T-helper 2 cell treated with Interferon-gamma antibody and Interleukin-4, amounts not matched to agents 5 μg/mL and 100 μg/mL, for 36 hours (primary cell): ENCODE data around the gene FBXW2.
A peak's percentile ranks its signal among the peaks of the same experiment; 100 is the strongest.

Experiments used
- DNase-seq: peaks from one replicate; pipeline ENCODE4 v3.0.0; 2021; ENCODE audit warnings: low spot score
- H3K27ac Mint-ChIP-seq: one replicate; pipeline ENCODE4 v1.8.0; 2021; ENCODE audit warnings: mild to moderate bottlenecking, mixed read lengths
- H3K27me3 Mint-ChIP-seq: one replicate; pipeline ENCODE4 v1.8.0; 2021; ENCODE audit warnings: low read depth, mixed read lengths
- H3K36me3 Mint-ChIP-seq: one replicate; pipeline ENCODE4 v1.8.0; 2021; ENCODE audit warnings: low read depth, mixed read lengths
- H3K4me1 Mint-ChIP-seq: one replicate; pipeline ENCODE4 v1.8.0; 2021; ENCODE audit warnings: low read depth, mixed read lengths
- H3K4me3 Mint-ChIP-seq: one replicate; pipeline ENCODE4 v1.8.0; 2022; ENCODE audit warnings: mild to moderate bottlenecking, moderate library complexity, mixed read lengths
- H3K9me3 Mint-ChIP-seq: one replicate; pipeline ENCODE4 v1.8.0; 2021; ENCODE audit warnings: mixed read lengths

FBXW2 gene

GRCh38 chr9:120773256-120773655, 20.0 kb downstream of the FBXW2 start:
- Mint-ChIP-seq H3K27ac (no peak overlapping the region), H3K4me3 (no peak overlapping the region), H3K36me3 (peaks cover 53% of the 10 kb centered on the region), H3K4me1 (peaks cover 26% of the 10 kb centered on the region), H3K9me3 (no peaks in the 10 kb centered on the region), H3K27me3 (no peaks in the 10 kb centered on the region)
- DNase-seq = no peak

- H3K27ac Mint-ChIP-seq = no peak overlapping the region
- no peak for DNase-seq
- H3K4me1 Mint-ChIP-seq = peaks cover 34% of the 10 kb centered on the region
- no peaks in the 10 kb centered on the region for H3K27me3 Mint-ChIP-seq
- H3K36me3 Mint-ChIP-seq = peaks cover 53% of the 10 kb centered on the region
- no peaks in the 10 kb centered on the region for H3K9me3 Mint-ChIP-seq
- H3K4me3 Mint-ChIP-seq = no peak overlapping the region
Measured at GRCh38 chr9:120770931-120771330, 22.3 kb downstream of the FBXW2 start.

GRCh38 chr9:120768886-120769285, 24.3 kb downstream of the FBXW2 start:
- Mint-ChIP-seq H3K36me3 (peaks cover 56% of the 10 kb centered on the region), H3K9me3 (no peaks in the 10 kb centered on the region), H3K4me1 (peaks cover 34% of the 10 kb centered on the region), H3K27ac (peak overlapping the region; percentile 7), H3K4me3 (no peak overlapping the region), H3K27me3 (no peaks in the 10 kb centered on the region)
- no peak for DNase-seq

- H3K36me3 Mint-ChIP-seq = peaks cover 59% of the 10 kb centered on the region
- DNase-seq = no peak
- no peak overlapping the region for H3K4me3 Mint-ChIP-seq
- no peaks in the 10 kb centered on the region for H3K27me3 Mint-ChIP-seq
- no peaks in the 10 kb centered on the region for H3K9me3 Mint-ChIP-seq
- peak overlapping the region; percentile 62 for H3K27ac Mint-ChIP-seq
- H3K4me1 Mint-ChIP-seq = peaks cover 34% of the 10 kb centered on the region
Measured at GRCh38 chr9:120768247-120768646, 25.0 kb downstream of the FBXW2 start.

DNA sequence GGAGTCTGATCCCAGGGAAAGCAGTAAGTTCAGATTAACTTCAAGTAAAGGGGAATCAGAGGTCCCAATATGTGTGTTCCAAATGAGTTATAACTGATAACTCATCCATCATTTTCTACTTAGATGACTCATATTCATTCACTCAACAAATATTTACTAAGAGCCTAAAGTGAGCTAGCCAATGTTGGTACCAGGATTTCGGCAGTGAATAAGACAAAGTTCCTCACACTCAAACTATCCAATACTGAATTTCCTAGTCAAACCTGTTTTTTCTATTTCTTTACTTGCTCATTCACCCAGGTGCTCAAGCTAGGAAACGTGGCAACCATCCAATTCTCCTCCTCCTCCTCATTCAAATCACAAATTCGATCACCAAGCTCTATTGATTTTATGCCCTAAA, 25.8 kb downstream of the FBXW2 start:
- H3K9me3 Mint-ChIP-seq = no peaks in the 10 kb centered on the region
- no peak for DNase-seq
- H3K27me3 Mint-ChIP-seq = no peaks in the 10 kb centered on the region
- peaks cover 34% of the 10 kb centered on the region for H3K4me1 Mint-ChIP-seq
- peaks cover 64% of the 10 kb centered on the region for H3K36me3 Mint-ChIP-seq
- H3K27ac Mint-ChIP-seq = no peak overlapping the region
- no peak overlapping the region for H3K4me3 Mint-ChIP-seq

DNA sequence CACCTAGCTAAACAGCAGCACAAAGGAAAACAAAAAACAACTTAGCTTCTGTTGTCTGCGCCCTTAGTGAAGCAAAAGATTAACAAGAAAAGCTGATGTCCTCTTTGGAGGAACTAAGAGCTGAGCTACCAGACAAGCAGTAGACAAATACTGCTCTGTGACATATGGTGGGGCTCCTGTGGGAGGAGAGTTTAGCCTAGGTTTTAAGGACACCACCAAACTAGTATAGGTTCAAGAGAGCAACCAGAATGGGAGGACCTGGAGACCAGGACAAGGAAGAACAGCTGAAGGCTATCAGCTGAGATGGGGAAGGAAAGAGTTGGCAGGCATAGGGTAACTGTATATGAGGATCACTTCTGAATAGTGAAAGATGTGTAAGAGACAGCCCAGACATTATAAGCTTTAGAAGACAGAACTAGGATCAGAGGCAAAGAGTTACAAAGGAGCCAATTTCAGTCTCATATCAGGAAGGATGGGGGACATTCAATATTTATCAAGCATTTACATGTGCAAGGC, 27.2 kb downstream of the FBXW2 start:
- no peak for DNase-seq
- Mint-ChIP-seq H3K27me3 (no peaks in the 10 kb centered on the region), H3K9me3 (no peaks in the 10 kb centered on the region), H3K36me3 (peaks cover 68% of the 10 kb centered on the region), H3K27ac (peak overlapping the region; percentile 61), H3K4me1 (peaks cover 28% of the 10 kb centered on the region), H3K4me3 (no peak overlapping the region)

- no peaks in the 10 kb centered on the region for H3K27me3 Mint-ChIP-seq
- peaks cover 60% of the 10 kb centered on the region for H3K36me3 Mint-ChIP-seq
- H3K9me3 Mint-ChIP-seq = no peaks in the 10 kb centered on the region
- no peak overlapping the region for H3K27ac Mint-ChIP-seq
- no peak for DNase-seq
- no peak overlapping the region for H3K4me3 Mint-ChIP-seq
- H3K4me1 Mint-ChIP-seq = peaks cover 16% of the 10 kb centered on the region
Measured at GRCh38 chr9:120764476-120764875, 28.7 kb downstream of the FBXW2 start.

GRCh38 chr9:120761006-120761405, 32.2 kb downstream of the FBXW2 start:
- DNase-seq = no peak
- Mint-ChIP-seq H3K4me1 (peaks cover 4% of the 10 kb centered on the region), H3K36me3 (peaks cover 46% of the 10 kb centered on the region), H3K27me3 (no peaks in the 10 kb centered on the region), H3K27ac (no peak overlapping the region), H3K9me3 (no peaks in the 10 kb centered on the region), H3K4me3 (no peak overlapping the region)

DNA sequence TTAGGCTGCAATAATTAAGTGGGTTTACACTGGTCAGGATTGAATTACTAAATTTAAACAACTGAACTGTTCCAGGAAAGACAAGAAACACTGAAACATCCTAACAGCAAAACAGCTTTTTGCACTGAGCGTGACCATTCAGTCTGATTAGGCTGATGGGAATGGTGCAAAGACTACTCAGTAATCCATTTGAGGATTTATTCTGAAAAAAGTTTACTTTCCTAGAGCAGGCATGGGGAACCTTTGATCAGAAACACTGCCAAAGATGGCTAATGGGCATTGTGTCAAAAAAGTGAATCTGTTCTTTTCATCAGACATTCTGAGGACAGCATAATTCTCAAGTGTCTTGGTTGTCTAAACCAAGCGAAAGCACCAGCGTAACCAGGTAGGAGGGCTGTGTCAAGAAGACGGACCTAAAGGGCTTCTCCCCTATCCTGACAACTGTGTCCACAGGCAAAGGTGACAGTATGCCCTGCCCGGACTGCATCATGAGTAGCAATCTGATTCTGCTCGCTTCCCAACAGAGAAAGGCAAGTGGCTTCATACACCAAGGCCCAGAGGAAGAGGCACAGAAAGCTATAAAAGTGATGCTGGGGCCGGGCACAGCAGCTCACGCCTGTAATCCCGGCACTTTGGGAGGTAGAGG, 33.3 kb downstream of the FBXW2 start:
- H3K4me3 Mint-ChIP-seq = no peak overlapping the region
- no peaks in the 10 kb centered on the region for H3K27me3 Mint-ChIP-seq
- no peak overlapping the region for H3K27ac Mint-ChIP-seq
- peaks cover 38% of the 10 kb centered on the region for H3K36me3 Mint-ChIP-seq
- H3K4me1 Mint-ChIP-seq = peaks cover 4% of the 10 kb centered on the region
- no peak for DNase-seq
- H3K9me3 Mint-ChIP-seq = no peaks in the 10 kb centered on the region

GRCh38 chr9:120758544-120758943, 34.7 kb downstream of the FBXW2 start:
- no peak overlapping the region for H3K27ac Mint-ChIP-seq
- no peaks in the 10 kb centered on the region for H3K27me3 Mint-ChIP-seq
- no peaks in the 10 kb centered on the region for H3K9me3 Mint-ChIP-seq
- H3K4me3 Mint-ChIP-seq = no peak overlapping the region
- H3K36me3 Mint-ChIP-seq = peaks cover 29% of the 10 kb centered on the region
- DNase-seq = no peak
- H3K4me1 Mint-ChIP-seq = peaks cover 4% of the 10 kb centered on the region

DNA sequence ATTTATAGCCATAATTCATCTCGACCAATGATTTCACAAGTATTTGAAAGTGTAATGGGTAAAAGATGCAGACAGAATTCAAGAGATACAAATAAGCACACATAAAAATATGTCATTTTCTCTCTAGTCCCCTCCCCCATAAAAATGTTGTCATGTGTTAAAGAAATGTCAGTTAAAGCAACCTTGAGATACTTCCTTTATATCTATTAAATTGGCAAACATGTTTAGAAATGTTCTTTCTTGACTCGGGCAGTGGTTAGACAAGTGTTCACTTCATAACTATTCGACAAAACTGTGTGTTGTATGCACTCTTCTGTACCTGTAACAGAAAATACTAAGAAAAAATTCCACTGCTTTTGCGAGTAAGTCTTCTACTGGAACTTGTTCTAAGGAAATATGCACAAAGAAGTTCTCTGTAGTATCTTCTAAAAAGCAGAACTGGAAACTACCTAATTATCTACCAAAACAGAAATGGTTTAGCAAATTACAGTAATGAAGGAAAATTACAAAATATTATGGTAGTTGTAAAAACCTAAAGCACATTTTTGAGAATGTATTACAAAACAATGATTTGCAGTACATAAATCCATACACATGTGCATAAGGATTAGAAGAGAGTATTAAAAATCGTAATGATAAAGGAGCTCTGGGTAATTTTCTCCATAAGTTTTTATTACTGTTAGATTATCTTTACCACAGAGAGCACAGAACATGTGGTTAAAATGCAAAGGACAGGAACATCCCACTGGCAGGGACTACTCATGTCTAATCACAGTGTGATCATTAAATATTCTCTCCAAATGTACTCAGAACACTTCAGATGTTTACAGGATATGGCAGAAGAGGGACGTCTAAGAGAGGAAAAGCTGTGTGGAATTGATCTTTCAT, 35.9 kb downstream of the FBXW2 start:
- H3K4me1 Mint-ChIP-seq = peaks cover 4% of the 10 kb centered on the region
- no peak overlapping the region for H3K4me3 Mint-ChIP-seq
- DNase-seq = no peak
- no peaks in the 10 kb centered on the region for H3K9me3 Mint-ChIP-seq
- no peak overlapping the region for H3K27ac Mint-ChIP-seq
- peaks cover 20% of the 10 kb centered on the region for H3K36me3 Mint-ChIP-seq
- no peaks in the 10 kb centered on the region for H3K27me3 Mint-ChIP-seq

GRCh38 chr9:120756531-120756930, 36.7 kb downstream of the FBXW2 start:
- Mint-ChIP-seq H3K9me3 (no peaks in the 10 kb centered on the region), H3K27me3 (no peaks in the 10 kb centered on the region), H3K4me3 (no peak overlapping the region), H3K27ac (no peak overlapping the region), H3K4me1 (peaks cover 4% of the 10 kb centered on the region), H3K36me3 (peaks cover 16% of the 10 kb centered on the region)
- no peak for DNase-seq

GRCh38 chr9:120755810-120756434, 37.3 kb downstream of the FBXW2 start:
- peaks cover 4% of the 10 kb centered on the region for H3K4me1 Mint-ChIP-seq
- DNase-seq = peak; percentile 49
- peak overlapping the region; percentile 2 for H3K27ac Mint-ChIP-seq
- H3K36me3 Mint-ChIP-seq = peaks cover 10% of the 10 kb centered on the region
- no peak overlapping the region for H3K4me3 Mint-ChIP-seq
- no peaks in the 10 kb centered on the region for H3K9me3 Mint-ChIP-seq
- H3K27me3 Mint-ChIP-seq = no peaks in the 10 kb centered on the region

DNA sequence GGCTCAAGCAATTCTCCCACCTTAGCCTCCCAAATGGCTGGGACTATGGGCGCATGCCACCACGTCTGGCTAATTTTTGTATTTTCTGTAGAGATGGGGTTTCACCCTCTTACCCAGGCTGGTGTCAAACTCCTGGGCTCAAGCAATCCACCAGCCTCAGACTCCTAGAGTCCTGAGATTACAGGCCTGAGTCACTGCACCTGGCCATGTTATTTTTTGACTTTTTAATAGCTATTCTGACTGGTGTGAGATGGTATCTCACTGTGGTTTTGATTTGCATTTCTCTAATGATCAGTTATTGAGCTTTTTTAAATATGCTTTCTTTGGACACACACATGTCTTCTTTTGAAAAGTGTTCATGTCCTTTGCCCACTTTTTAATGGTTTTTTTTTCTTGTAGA, 38.2 kb downstream of the FBXW2 start:
- no peak for DNase-seq
- H3K36me3 Mint-ChIP-seq = peaks cover 7% of the 10 kb centered on the region
- H3K4me1 Mint-ChIP-seq = peaks cover 4% of the 10 kb centered on the region
- no peak overlapping the region for H3K4me3 Mint-ChIP-seq
- H3K27me3 Mint-ChIP-seq = no peaks in the 10 kb centered on the region
- H3K9me3 Mint-ChIP-seq = no peaks in the 10 kb centered on the region
- no peak overlapping the region for H3K27ac Mint-ChIP-seq
